HepG2 (cell line): ENCODE data around the gene CALD1. TPM values are rescaled to one million over a fixed set of nuclear protein-coding genes. Genes with fewer than 3 reads are reported as not detected.
A peak's percentile ranks its signal among the peaks of the same experiment; 100 is the strongest.

ENCODE experiments used
- ATAC-seq: fragments of 200-7000 bp; cut with Tn5 transposase; 3 replicates; pipeline ENCODE4 v1.9.1; 2020; ENCODE audit warnings: mild to moderate bottlenecking, moderate library complexity
- BruUV-seq: library from RNA; stranded (reverse); fragments of 400-500 nt; replicated peaks from 2 replicates; lab custom pipeline; 2021; lab: Mats Ljungman, UMichigan
- CTCF ChIA-PET: fragments of 300-600 bp; formaldehyde crosslinking; extraction: SDS; loops from one replicate; lab custom pipeline; 2021; ENCODE audit warnings: low total read pairs, inconsistent platforms, low intra/inter-chr PET ratio; lab: Yijun Ruan, JAX
- POLR2A ChIA-PET: fragments of 350-600 bp; sonication (Branson Sonifier 250); formaldehyde crosslinking; loops from one replicate; lab custom pipeline; 2020; ENCODE audit warnings: antibody characterized with exemption, inconsistent platforms; lab: Yijun Ruan, JAX
- DNase-seq: peaks from one replicate; pipeline ENCODE4 v3.0.0-alpha.2; 2015; ENCODE audit warnings: low spot score
- FAIRE-seq: peaks from 3 replicates; lab custom pipeline; 2011; peaks lifted over from hg19 to GRCh38; lab: Jason Lieb, UNC
- H2AFZ ChIP-seq: one replicate; pipeline ENCODE4 v1.6.1; 2011; ENCODE audit warnings: low read length, inconsistent platforms
- H3K27ac ChIP-seq: fragments of 300-600 bp; 3 replicates; pipeline ENCODE4 v1.8.0; 2011; ENCODE audit warnings: mixed run types, mild to moderate bottlenecking, mixed read lengths, low read length, inconsistent platforms; ENCODE audit not compliant: insufficient read depth; ENCODE audit errors: extremely low read length
- H3K27me3 ChIP-seq, 2 experiments: fragments of 200-600 bp in 1 of 2; 2 replicates in 1 of 2; 3 replicates in 1 of 2; pipeline versions ENCODE4 v1.6.0 to v1.8.0; 2011; ENCODE audit warnings: low read length in 2 of 2, mild to moderate bottlenecking in 2 of 2, moderate library complexity in 2 of 2, inconsistent platforms in 1 of 2; ENCODE audit not compliant: insufficient read depth in 2 of 2, control insufficient read depth in 1 of 2
- H3K36me3 ChIP-seq, 2 experiments: fragments of 200-600 bp in 1 of 2; replicated peaks in 1 of 2; 2 replicates in 1 of 2; 3 replicates in 1 of 2; pipeline versions ENCODE4 v1.5.1 to v1.8.0; 2011; ENCODE audit warnings: low read length in 2 of 2, inconsistent platforms in 1 of 2; ENCODE audit not compliant: insufficient read depth in 2 of 2, control insufficient read depth in 1 of 2
- H3K4me1 ChIP-seq: 2 replicates; pipeline ENCODE4 v1.5.1; 2012; ENCODE audit warnings: low read length, inconsistent platforms; ENCODE audit not compliant: insufficient read depth
- H3K4me2 ChIP-seq: 2 replicates; pipeline ENCODE4 v1.6.0; 2011; ENCODE audit warnings: low read depth, low read length, inconsistent platforms
- H3K4me3 ChIP-seq, 3 experiments: fragments of 200-600 bp in 1 of 3; sonication (generic), shearing (Covaris generic) in 1 of 3; replicated peaks in 1 of 3; 2 replicates each; pipeline ENCODE4 v1.5.1; 2011 to 2016; ENCODE audit warnings: low read length in 3 of 3, inconsistent platforms in 2 of 3, low read depth in 2 of 3, mild to moderate bottlenecking in 2 of 3, control low read depth in 1 of 3, mixed read lengths in 1 of 3; ENCODE audit not compliant: insufficient read depth in 1 of 3
- H3K79me2 ChIP-seq: one replicate; pipeline ENCODE4 v1.6.1; 2011; ENCODE audit warnings: low read length, inconsistent platforms; ENCODE audit not compliant: insufficient read depth
- H3K9ac ChIP-seq: 2 replicates; pipeline ENCODE4 v1.6.0; 2011; ENCODE audit warnings: mild to moderate bottlenecking, low read depth, low read length, inconsistent platforms; ENCODE audit not compliant: insufficient read depth
- H3K9me3 ChIP-seq: 2 replicates; pipeline ENCODE4 v1.5.1; 2012; ENCODE audit warnings: mild to moderate bottlenecking, low read length
- H4K20me1 ChIP-seq: 2 replicates; pipeline ENCODE4 v1.6.0; 2011; ENCODE audit warnings: inconsistent platforms, mild to moderate bottlenecking, low read length, moderate library complexity; ENCODE audit not compliant: insufficient read depth
- AHDC1 ChIP-seq: sonication (generic); formaldehyde crosslinking; IDR thresholded peaks from 2 replicates; pipeline ENCODE4 v1.5.1; 2020; ENCODE audit warnings: mild to moderate bottlenecking, missing genetic modification reagents, borderline replicate concordance
- HHEX ChIP-seq: IDR thresholded peaks from 2 replicates; pipeline ENCODE4 v1.6.1; 2016; ENCODE audit warnings: control low read depth
- MIER2 ChIP-seq: IDR thresholded peaks from 2 replicates; pipeline ENCODE4 v1.6.1; 2016; ENCODE audit warnings: missing biosample characterization, missing genetic modification reagents
- NBN ChIP-seq: fragments of 450-650 bp; conservative IDR thresholded peaks from 2 replicates; pipeline ENCODE4 v1.6.1; 2017
- SOX13 ChIP-seq, 3 experiments: fragments of 450-650 bp in 1 of 3; sonication (generic) in 1 of 3; formaldehyde crosslinking in 1 of 3; IDR thresholded peaks in 2 of 3; conservative IDR thresholded peaks in 1 of 3; 2 replicates each; pipeline versions ENCODE4 v1.5.0 to v1.6.1; 2016 to 2020; ENCODE audit warnings: antibody characterized with exemption in 1 of 3, mild to moderate bottlenecking in 1 of 3, missing compliant biosample characterization in 1 of 3, missing genetic modification reagents in 1 of 3, moderate library complexity in 1 of 3
- SRF ChIP-seq: IDR thresholded peaks from 2 replicates; pipeline ENCODE4 v1.6.1; 2011; ENCODE audit warnings: mild to moderate bottlenecking, low read depth, low read length, moderate library complexity
- ZBTB8A ChIP-seq: sonication (generic); formaldehyde crosslinking; IDR thresholded peaks from 2 replicates; pipeline ENCODE4 v1.4.0; 2020; ENCODE audit warnings: mild to moderate bottlenecking, low read depth, missing genetic modification reagents, borderline replicate concordance
- ZNF574 ChIP-seq: sonication (generic); formaldehyde crosslinking; IDR thresholded peaks from 2 replicates; pipeline ENCODE4 v1.4.0; 2020; ENCODE audit warnings: missing genetic modification reagents
- WGBS: methylation state at CpG from one replicate; pipeline ENCODE4 v1.1.6; 2017; ENCODE audit warnings: low lambda C conversion rate; 5-methylcytosine and 5-hydroxymethylcytosine counted together
- in situ Hi-C: cut with HindIII; loops from 2 replicates; pipeline ENCODE4 v1.10.0; 2017; ENCODE audit warnings: low pct_unique_long_range_greater_than_20kb; ENCODE audit not compliant: extremely low pct_ligation_motif_present
- intact Hi-C: fragments of 100-400 bp; cut with micrococcal nuclease; formaldehyde crosslinking; loops from one replicate; pipeline ENCODE4 v1.10.0; 2022; ENCODE audit not compliant: unreplicated experiment
- polyA plus RNA-seq, 8 experiments: library from polyadenylated mRNA; depleted of rRNA in 3 of 8; stranded (reverse) in 7 of 8; unstranded in 1 of 8; fragments of >200 nt; fragmentation: Illumina TruSeq in 4 of 8; extraction: Trizol in 4 of 8; gene quantifications; 2 replicates each; pipeline versions ENCODE4 v1.2.1 to v1.2.3, GENCODE V29; 2011 to 2016; ENCODE audit warnings: low read depth in 4 of 8, missing spikeins in 1 of 8, mixed read lengths in 1 of 8; ENCODE audit not compliant: insufficient read depth in 1 of 8
- total RNA-seq, 5 experiments: library from RNA; depleted of rRNA; stranded (reverse); fragments of >200 nt; fragmentation: Illumina TruSeq; extraction: Trizol; gene quantifications; 2 replicates each; pipeline ENCODE4 v1.2.3, GENCODE V29; 2016; ENCODE audit warnings: low read depth in 1 of 5

Gene CALD1
- total and polyA plus RNA-seq, 2 of the 13 experiments (the other 11 are each of a cell fraction or from before 2014, with no cell fraction given), result 53.0 to 112 TPM

GRCh38 chr7:134942690-134943466 is 163.4 kb downstream of the CALD1 start:
- no peaks in the 10 kb centered on the region for H3K79me2 ChIP-seq
- no peaks in the 10 kb centered on the region for H4K20me1 ChIP-seq
- WGBS, result 58% methylated on average over 8 of the region's 9 CpGs
- H3K4me3 ChIP-seq, result no peak overlapping the region
- no peak overlapping the region for H2AFZ ChIP-seq
- no peak overlapping the region for H3K9ac ChIP-seq
- H3K27me3 ChIP-seq, result no peaks in the 10 kb centered on the region
- ATAC-seq (no peak), FAIRE-seq (no peak), DNase-seq (peak; percentile 30)
- CTCF ChIA-PET, result interaction anchor here (1.4 kb wide), 1 partner anchor 310 kb away, joined by 8 read pairs; no protein-coding TSS in a partner anchor
- intact Hi-C loops (loop anchor here (2.0 to 10.0 kb wide), 6 partner anchors 51 to 310 kb away; no protein-coding TSS in a partner anchor), in situ Hi-C loops (no loop called here)
- H3K36me3 ChIP-seq, result peaks cover 11 to 29% of the 10 kb centered on the region in 2 experiments; a peak in 4 of 5 replicates
- H3K4me2 ChIP-seq, result peak overlapping the region; percentile 4; the same call in 1 of the 2 replicates
- no TSS peak for BruUV-seq
- no peaks in the 10 kb centered on the region for H3K9me3 ChIP-seq
- POLR2A ChIA-PET, result interaction anchor here (0.7 to 1.9 kb wide), 3 partner anchors 41 to 297 kb away, joined by 5 to 7 read pairs (median 6); no protein-coding TSS in a partner anchor
- H3K4me1 ChIP-seq, result peaks cover 51% of the 10 kb centered on the region
- H3K27ac ChIP-seq, result peak overlapping the region; percentile 21
- TF ChIP-seq SRF (no peak), SOX13 (IDR thresholded peaks at IDR 0.05) (no peak), SOX13 (CRISPR knock-in tag; conservative IDR thresholded peaks at IDR 0.05 in 1 of 2, IDR thresholded peaks at IDR 0.05 in 1 of 2) (peak in 1 of 2 experiments; percentile 53; a peak in 2 of 4 replicates), ZNF574 (CRISPR knock-in tag) (no peak), AHDC1 (CRISPR knock-in tag) (no peak), NBN (no peak), ZBTB8A (CRISPR knock-in tag) (no peak), HHEX (CRISPR knock-in tag) (no peak), MIER2 (CRISPR knock-in tag) (no peak)
